HuH-7 (cell line): ENCODE data around the gene C19orf33.
"Not testable (repeated sequence)": the region's sequence is repeated elsewhere in the genome, so short reads cannot be mapped to it uniquely, and the experiment has no call there.

Experiments used
- DNase-seq: peaks from one replicate; pipeline ENCODE4 v3.0.0; 2011; ENCODE audit warnings: low spot score

C19orf33 gene

GRCh38 chr19:38339011-38339410 lies 35.0 kb downstream of the C19orf33 start:
- not testable (repeated sequence) for DNase-seq

- no peak for DNase-seq
These were observed 36.9 kb downstream of the C19orf33 start for GRCh38 chr19:38340927-38341326.

GRCh38 chr19:38346837-38347236 lies 42.8 kb downstream of the C19orf33 start:
- DNase-seq: no peak

GRCh38 chr19:38350883-38351282 lies 46.8 kb downstream of the C19orf33 start:
- no peak for DNase-seq

GRCh38 chr19:38351865-38352395 lies 47.9 kb downstream of the C19orf33 start:
- no peak for DNase-seq

GRCh38 chr19:38352611-38353010 lies 48.6 kb downstream of the C19orf33 start:
- no peak for DNase-seq
